ENCODE measurements around the gene RRP9.
"Not testable (repeated sequence)": the region's sequence is repeated elsewhere in the genome, so short reads cannot be mapped to it uniquely, and the experiment has no call there.

Gene RRP9, protein sequence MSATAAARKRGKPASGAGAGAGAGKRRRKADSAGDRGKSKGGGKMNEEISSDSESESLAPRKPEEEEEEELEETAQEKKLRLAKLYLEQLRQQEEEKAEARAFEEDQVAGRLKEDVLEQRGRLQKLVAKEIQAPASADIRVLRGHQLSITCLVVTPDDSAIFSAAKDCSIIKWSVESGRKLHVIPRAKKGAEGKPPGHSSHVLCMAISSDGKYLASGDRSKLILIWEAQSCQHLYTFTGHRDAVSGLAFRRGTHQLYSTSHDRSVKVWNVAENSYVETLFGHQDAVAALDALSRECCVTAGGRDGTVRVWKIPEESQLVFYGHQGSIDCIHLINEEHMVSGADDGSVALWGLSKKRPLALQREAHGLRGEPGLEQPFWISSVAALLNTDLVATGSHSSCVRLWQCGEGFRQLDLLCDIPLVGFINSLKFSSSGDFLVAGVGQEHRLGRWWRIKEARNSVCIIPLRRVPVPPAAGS

DNA sequence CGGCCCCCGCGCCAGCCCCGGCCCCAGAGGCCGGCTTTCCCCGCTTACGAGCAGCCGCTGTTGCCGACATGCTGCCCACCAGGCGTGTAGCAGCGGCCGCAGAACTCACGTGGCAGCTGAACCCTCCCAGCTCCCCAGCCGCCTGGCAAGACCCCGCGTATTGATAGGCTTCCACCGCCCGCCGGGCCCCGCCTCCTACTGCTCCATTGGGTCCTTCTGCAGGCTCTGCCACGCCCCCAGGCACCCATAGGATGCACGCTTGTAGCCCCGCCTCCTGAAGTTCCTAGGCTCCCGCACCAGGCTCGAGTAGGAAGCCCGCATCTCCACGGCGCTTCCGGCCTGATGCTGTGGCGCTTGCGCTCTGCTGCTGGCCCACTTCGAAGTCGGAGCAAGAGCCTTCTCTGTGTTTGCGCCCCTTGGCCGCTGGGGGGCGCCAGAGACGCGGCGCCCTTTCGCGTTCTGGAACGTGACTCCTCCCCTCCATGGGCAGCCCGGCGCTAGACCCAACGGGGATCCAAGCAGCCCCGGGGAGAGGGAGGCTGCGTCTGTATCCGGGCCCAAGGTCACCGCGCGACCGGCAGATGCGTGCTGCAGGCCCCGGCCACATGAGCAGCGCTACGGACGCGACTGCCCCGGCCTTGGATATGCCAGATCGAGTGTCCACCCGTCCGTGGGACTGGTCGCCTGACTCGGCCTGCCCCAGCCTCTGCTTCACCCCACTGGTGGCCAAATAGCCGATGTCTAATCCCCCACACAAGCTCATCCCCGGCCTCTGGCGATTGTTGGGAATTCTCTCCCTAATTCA lies at the start of gene RRP9, which contains the start of gene PARP3:
Gene RRP9, minus strand, starts transcription at position 107 of the 805 bp plus-strand sequence. Its CDS starts 37 bp downstream, at position 70.
Gene PARP3, plus strand, starts transcription at position 566 of the 805 bp plus-strand sequence. CDS start 993 bp downstream, outside the sequence.
- DNase-seq: peak; percentile 82

DNA sequence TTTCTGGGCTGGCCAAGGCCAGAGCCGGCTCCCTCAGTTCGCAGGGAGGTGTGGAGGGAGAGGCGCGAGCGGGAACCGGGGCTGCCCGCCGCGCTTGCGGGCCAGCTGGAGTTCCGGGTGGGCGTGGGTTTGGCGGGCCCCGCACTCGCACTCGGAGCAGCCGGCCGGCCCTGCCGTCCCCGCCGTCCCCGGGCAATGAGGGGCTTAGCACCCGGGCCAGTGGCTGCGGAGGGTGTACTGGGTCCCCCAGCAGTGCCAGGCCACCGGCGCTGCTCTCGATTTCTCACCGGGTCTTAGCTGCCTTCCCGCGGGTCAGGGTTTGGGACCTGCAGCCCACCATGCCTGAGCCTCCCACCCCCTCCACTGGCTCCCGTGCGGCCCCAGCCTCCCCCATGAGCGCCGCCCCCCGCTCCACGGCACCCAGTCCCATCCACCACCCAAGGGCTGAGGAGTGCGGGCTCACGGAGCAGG lies 48.8 kb upstream of the RRP9 start:
- not testable (repeated sequence) for DNase-seq

GRCh38 chr3:51988286-51989146 lies 46.8 kb upstream of the RRP9 start:
- DNase-seq: no peak

GRCh38 chr3:51987568-51987967 lies 45.9 kb upstream of the RRP9 start:
- DNase-seq: no peak

DNA sequence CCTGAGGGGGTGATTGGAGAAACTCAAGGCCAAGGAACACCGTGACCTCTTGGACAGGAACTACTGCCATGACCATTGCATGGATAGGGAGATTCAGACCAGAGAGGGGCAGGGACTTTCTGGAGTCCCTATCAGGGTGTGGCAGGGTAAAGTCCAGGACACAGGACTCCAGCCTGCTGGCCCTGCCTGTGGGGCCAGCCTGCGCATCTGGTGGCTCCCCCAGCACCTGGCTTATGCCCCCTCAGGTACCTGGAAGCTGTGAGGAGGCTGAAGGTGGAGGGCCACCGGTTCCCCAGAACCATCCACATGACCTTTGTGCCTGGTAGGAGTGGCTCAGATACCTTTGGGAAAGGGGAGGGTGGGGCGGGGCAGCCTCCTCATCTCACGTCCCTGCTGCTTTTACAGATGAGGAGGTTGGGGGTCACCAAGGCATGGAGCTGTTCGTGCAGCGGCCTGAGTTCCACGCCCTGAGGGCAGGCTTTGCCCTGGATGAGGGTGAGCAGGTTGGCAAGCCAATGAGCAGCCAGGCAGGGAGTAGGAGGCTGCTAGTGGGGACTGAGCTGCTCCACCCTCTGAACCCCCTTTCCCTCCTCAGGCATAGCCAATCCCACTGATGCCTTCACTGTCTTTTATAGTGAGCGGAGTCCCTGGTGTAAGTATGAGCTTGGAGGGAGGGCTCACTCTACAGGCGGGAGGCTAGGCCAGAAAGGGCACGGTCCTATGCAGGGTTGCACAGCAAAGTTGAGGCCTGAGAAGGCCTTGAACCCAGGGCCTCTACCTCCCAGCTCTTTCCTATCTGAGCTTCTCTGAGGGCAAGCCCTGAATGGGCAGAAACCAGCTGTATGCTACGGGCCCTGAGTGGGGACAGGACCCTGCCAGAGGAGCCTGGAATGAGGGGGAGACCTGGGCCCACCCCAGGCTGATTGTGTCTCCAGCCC lies 44.6 kb upstream of the RRP9 start:
- no peak for DNase-seq

DNA sequence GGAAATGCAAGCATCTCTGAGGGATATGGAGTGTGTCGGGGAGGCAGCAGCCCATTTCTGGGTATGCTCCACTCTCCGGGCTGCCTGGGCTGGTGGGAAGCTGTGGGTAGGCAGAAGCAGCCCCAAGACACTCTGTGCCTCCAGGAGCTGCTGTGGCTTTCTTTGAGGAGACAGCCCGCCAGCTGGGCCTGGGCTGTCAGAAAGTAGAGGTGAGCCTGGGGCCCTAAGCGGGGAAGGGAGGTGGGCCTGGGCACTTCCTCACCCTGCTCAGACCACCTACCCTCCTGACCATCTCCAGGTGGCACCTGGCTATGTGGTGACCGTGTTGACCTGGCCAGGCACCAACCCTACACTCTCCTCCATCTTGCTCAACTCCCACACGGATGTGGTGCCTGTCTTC lies 43.4 kb upstream of the RRP9 start:
- DNase-seq: no peak

GRCh38 chr3:51984269-51984647 lies 42.6 kb upstream of the RRP9 start:
- no peak for DNase-seq

- DNase-seq: no peak
Observed at GRCh38 chr3:51983578-51984268, 42.0 kb upstream of the RRP9 start.

GRCh38 chr3:51982838-51983577 lies 41.3 kb upstream of the RRP9 start, which contains the start of gene ACY1:
Gene ACY1, plus strand, starts transcription at chr3:51983535. Its CDS starts 530 bp downstream, at chr3:51984065.
- DNase-seq: no peak

GRCh38 chr3:51982352-51982837 lies 40.7 kb upstream of the RRP9 start:
- DNase-seq: no peak

- no peak for DNase-seq
Observed at GRCh38 chr3:51980253-51980652, 38.5 kb upstream of the RRP9 start.

DNA sequence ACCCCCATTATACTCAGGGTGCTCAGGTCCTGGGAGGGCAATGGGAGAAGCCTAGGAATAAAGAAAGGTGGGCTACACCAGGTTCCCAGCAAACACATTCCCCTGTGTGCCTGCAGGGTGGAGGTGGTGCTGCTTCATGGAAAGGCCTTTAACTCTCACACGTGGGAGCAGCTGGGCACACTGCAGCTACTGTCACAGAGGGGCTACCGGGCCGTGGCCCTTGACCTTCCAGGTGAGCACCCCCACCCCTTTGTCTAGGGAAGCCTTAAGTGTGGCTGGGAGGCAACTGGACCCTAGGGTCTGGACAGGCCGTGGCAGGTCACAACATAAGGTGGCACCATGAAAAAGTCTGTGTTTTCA lies 36.4 kb upstream of the RRP9 start:
- no peak for DNase-seq

GRCh38 chr3:51977446-51978142 lies 35.9 kb upstream of the RRP9 start:
- DNase-seq: no peak

DNA sequence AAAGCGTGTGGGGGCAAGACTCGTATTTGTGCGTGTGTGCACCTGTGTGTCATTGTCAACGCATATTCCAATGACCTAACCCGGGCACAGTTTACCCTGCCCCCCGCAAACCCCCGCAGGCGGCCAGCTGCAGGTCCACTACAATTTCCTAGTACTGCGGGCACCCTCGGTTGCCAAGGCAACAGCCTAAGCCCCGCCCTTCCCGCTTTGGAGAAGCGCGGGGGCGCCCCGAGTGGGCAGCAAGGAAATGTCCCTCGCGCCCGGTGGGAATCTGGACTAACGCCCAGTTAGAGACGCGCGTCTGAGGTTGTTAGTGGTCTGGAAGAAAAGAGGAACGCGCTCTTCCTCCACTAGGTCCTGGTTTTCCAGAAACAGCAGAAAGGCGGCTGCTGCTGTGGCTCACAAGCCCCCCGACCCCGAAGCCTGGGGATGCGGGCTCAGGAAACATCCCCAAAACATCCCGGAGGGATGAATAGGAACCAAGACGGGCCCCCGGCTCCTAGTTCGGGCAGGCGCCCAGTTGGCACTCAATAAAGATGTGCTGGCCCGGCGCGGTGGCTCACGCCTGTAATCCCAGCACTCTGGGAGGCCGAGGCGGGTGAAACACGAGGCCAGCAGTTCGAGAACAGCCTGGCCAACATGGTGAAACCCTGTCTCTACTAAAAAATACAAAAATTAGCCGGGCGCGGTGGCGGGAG lies 34.3 kb upstream of the RRP9 start:
- no peak for DNase-seq

DNA sequence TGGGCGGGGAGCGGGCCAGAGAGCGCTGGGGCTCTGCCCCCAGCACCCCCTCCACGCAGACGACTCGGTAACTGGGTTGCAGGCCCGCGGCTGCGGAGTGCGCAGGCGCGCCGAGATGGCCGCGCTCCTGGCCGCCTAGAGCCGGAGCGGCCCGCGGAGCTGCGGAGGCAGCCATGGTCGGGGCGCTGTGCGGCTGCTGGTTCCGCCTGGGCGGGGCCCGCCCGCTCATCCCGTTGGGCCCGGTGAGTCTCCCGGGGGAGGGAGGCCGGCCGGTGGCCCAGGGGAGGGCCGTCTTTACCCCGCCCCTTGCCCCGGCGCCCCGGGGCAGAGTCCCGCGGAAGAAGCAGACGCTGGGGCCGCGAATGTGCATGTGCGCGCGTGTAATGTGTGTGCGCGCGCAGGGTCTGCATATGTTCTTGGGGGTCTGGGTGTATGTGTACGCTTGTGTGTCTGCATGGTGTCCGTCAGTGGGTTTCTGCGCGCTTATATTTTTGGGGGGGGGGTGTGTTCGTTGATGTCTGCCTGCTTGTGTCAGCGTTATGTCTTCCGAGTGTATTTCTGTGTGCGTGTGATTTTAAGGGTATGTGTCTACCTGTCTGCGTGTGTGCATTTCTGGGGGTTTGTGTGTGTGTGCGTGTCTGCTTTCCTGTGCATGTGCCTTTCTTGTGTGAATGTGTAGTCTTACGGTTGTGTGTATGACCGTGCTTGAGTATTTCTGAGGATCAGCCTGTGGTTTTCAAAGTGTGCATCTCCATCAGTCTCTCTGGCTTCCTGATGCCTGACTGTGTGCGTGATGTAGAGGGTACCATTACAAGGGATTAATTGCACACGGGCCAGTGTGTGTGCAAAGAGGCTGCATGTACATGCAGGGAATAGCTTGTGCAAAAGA lies 33.5 kb upstream of the RRP9 start, which contains the start of gene ABHD14A:
Gene ABHD14A, plus strand, starts transcription at position 102 of the 889 bp plus-strand sequence. Its CDS starts 72 bp downstream, at position 174.
- no peak for DNase-seq

GRCh38 chr3:51974277-51974962 lies 32.7 kb upstream of the RRP9 start:
- DNase-seq: no peak

GRCh38 chr3:51971350-51971749 lies 29.6 kb upstream of the RRP9 start:
- DNase-seq: no peak

Data from NCI-H1417 treated with DMSO at 0.1 percent for 48 hours (cell line).